EH (cell line): ENCODE measurements around the gene SMAD4.
"Not testable (repeated sequence)": the region's sequence is repeated elsewhere in the genome, so short reads cannot be mapped to it uniquely, and the experiment has no call there.

Source experiments
- DNase-seq: peaks from one replicate; pipeline ENCODE4 v3.0.0-alpha.2; 2015; ENCODE audit warnings: low read depth

The SMAD4 gene

GRCh38 chr18:51111633-51112355 lies 81.8 kb downstream of the SMAD4 start:
- not testable (repeated sequence) for DNase-seq

GRCh38 chr18:51116996-51117395 lies 87.0 kb downstream of the SMAD4 start:
- not testable (repeated sequence) for DNase-seq

- DNase-seq, result not testable (repeated sequence)
These were observed 89.5 kb downstream of the SMAD4 start for GRCh38 chr18:51119561-51119960.

DNA sequence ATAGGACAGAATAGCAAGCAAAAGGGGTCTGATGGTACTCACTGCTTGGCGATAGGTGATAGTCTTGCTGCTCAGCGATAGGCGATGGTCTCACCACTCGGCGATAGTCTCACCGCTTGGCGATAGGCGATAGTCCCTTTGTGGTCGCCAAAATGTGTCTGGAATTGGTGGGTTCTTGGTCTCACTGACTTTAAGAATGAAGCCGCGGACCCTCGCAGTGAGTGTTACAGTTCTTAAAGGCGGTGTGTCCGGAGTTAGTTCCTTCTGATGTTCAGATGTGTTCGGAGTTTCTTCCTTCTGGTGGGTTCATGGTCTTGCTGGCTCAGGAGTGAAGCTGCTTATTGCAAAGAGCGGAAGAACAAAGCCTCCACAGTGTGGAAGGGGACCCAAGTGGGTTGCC lies 90.0 kb downstream of the SMAD4 start:
- DNase-seq, result not testable (repeated sequence)

DNA sequence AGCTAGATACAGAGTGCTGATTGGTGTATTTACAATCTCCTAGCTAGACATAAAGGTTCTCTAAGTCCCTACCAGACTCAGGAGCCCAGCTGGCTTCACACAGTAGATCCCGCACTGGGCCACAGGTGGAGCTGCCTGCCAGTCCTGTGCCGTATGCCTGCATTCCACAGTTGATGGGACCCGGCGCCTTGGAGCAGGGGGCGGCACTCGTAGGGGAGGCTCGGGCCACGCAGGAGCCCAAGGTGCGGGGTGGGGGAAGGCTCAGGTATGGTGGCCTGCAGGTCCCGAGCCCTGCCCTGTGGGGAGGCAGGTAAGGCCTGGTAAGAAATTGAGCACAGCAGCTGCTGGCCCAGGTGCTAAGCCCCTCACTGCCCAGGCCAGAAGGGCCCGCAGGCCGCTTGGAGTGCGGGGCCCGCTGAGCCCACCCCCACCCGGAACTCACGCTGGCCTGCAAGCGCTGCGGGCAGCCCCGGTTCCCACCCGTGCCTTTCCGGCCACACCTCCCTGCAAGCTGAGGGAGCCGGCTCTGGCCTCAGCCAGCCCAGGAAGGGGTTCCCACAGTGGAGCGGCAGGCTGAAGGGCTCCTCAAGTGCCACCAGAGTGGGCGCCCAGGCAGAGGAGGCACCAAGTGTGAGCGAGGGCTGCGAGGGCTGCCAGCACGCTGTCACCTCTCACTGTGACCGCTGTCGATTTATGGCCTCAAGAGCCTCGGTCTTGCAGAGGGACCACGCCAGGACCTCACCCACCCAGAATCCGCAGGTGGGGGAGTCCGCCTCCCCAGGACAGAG lies 91.0 kb downstream of the SMAD4 start:
- no peak for DNase-seq

- DNase-seq, result no peak
These were observed 91.5 kb downstream of the SMAD4 start for GRCh38 chr18:51121597-51121857.

- no peak for DNase-seq
These were observed 92.4 kb downstream of the SMAD4 start for GRCh38 chr18:51122266-51123045.

GRCh38 chr18:51123046-51123395 lies 93.0 kb downstream of the SMAD4 start:
- DNase-seq, result no peak

DNA sequence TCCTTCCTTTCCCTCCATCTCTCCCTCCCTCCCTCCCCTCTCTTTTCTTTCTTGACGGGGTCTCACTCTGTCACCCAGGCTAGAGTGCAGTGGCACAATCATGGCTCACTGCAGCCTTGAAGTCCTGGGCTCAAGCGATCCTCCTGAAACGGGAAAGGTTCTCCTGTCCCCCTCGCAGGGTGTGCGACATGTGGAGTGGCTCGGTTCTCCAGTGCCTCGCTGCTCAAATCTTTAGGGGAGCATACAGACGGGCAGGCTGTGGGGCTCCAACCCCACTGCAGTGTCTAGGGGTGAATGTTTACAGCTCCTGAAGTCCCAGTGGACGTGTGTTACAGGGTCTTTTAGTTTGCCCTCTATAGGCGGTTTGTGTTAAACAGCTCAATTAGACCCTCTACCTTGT lies 93.5 kb downstream of the SMAD4 start:
- DNase-seq, result no peak

DNA sequence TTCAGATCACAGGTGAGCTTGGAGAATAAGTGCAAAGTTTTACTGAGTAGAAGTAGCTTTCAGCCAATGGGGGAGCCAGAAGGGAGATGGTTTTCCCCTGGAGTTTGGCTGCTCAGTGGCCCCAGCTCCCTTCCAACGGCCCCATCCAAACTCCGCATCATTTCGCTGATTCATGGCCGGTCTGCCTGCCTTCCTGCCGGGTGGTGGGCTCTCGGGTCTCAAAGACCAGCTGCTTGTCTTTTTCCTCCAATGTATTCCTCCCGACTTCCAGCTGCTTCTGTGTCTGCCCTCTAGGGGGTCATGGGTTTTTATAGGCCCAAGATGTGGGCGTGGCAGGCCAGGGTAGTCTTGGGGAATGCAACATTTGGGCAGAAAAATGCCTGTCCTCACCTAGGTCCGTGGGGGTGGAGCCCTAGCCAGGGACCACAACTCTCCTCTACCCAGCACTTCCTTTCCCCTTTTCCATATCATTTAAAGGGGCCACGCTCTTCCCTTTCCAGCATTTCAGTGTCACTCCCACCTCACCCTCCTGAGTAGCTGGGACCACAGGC lies 94.0 kb downstream of the SMAD4 start:
- no peak for DNase-seq

GRCh38 chr18:51125976-51126375 lies 96.0 kb downstream of the SMAD4 start:
- no peak for DNase-seq

- no peak for DNase-seq
These were observed 97.7 kb downstream of the SMAD4 start for GRCh38 chr18:51127664-51128063.

- peak; percentile 42 for DNase-seq
These were observed 98.5 kb downstream of the SMAD4 start for GRCh38 chr18:51128533-51128932.

DNA sequence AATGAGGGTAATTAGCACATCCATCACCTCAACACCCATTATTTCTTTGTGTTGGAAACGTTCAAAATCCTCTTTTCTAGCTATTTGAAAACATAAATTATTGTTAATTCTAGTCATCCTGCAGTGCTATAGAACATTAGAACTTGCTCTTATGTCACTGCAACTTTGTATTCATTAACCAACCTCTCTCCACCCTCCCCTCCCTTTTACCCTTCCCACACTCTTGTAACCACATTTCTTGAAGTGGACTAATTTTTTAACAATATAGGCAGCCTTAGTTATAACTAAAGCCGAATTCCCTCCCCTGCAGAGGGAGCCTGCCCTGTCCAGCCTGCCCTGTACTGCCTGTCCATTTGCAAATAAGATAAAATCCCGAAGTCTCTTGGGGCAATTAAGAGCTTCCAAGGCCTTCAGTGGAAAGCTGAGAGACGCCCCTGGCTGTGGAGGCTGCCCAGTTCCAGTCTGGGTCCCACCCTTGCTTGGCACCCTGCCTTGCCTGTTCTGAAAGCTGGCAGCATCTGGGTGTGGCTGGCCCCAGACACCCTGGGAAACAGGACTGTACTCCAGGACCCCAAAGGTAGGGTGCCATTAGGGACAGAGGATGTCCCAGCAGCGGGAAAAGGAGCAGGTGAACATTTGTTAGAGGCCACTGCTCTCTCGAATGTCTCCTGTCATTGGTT lies 102.4 kb downstream of the SMAD4 start:
- DNase-seq, result no peak

- no peak for DNase-seq
These were observed 103.7 kb downstream of the SMAD4 start for GRCh38 chr18:51133580-51134160.
